Measurements from ENCODE around the gene MARVELD3.

Gene MARVELD3

GRCh38 chr16:71673582-71673973, 47.6 kb downstream of the MARVELD3 start:
- TF ChIP-seq NFIC (IDR thresholded peaks at IDR 0.05): no peak
- TF ChIP-seq EGR1 (IDR thresholded peaks at IDR 0.05): no peak
- no peak for TF ChIP-seq USF1 (IDR thresholded peaks at IDR 0.05)
- no peak for TF ChIP-seq ZBTB7A (IDR thresholded peaks at IDR 0.05; ENCODE audit: low read depth)
- TF ChIP-seq TCF12 (IDR thresholded peaks at IDR 0.05; ENCODE audit: low read depth): no peak
- TF ChIP-seq CREB1 (IDR thresholded peaks at IDR 0.05; ENCODE audit: low read depth): no peak
- no peak for TF ChIP-seq CEBPB (IDR thresholded peaks at IDR 0.05)
- TF ChIP-seq MAX (IDR thresholded peaks at IDR 0.05): no peak
- no peak for TF ChIP-seq RAD21 (IDR thresholded peaks at IDR 0.05; ENCODE audit: low read depth)
- no peak for TF ChIP-seq REST (IDR thresholded peaks at IDR 0.05; ENCODE audit: low read depth)
- TF ChIP-seq EP300 (IDR thresholded peaks at IDR 0.05; ENCODE audit: borderline replicate concordance): no peak
- TF ChIP-seq TAF1 (IDR thresholded peaks at IDR 0.05; ENCODE audit: low read depth): no peak
- no peak for TF ChIP-seq FOXM1 (IDR thresholded peaks at IDR 0.05; ENCODE audit: borderline replicate concordance, low read depth)
- TF ChIP-seq TEAD4 (IDR thresholded peaks at IDR 0.05): no peak
- no peak for TF ChIP-seq YY1 (IDR thresholded peaks at IDR 0.05; ENCODE audit: low read depth)

GRCh38 chr16:71674229-71674628, 48.2 kb downstream of the MARVELD3 start:
- TF ChIP-seq YY1 (IDR thresholded peaks at IDR 0.05; ENCODE audit: low read depth) (no peak), EGR1 (IDR thresholded peaks at IDR 0.05) (no peak), REST (IDR thresholded peaks at IDR 0.05; ENCODE audit: low read depth) (no peak), USF1 (IDR thresholded peaks at IDR 0.05) (no peak), TEAD4 (IDR thresholded peaks at IDR 0.05) (no peak), NFIC (IDR thresholded peaks at IDR 0.05) (no peak), RAD21 (IDR thresholded peaks at IDR 0.05; ENCODE audit: low read depth) (no peak), TAF1 (IDR thresholded peaks at IDR 0.05; ENCODE audit: low read depth) (no peak), MAX (IDR thresholded peaks at IDR 0.05) (no peak)

GRCh38 chr16:71675380-71675779, 49.4 kb downstream of the MARVELD3 start:
- TF ChIP-seq YY1 (IDR thresholded peaks at IDR 0.05; ENCODE audit: low read depth) (no peak), CEBPB (IDR thresholded peaks at IDR 0.05) (no peak), EP300 (IDR thresholded peaks at IDR 0.05; ENCODE audit: borderline replicate concordance) (no peak), TAF1 (IDR thresholded peaks at IDR 0.05; ENCODE audit: low read depth) (no peak), MAX (IDR thresholded peaks at IDR 0.05) (no peak), TCF12 (IDR thresholded peaks at IDR 0.05; ENCODE audit: low read depth) (no peak), RAD21 (IDR thresholded peaks at IDR 0.05; ENCODE audit: low read depth) (no peak), NFIC (IDR thresholded peaks at IDR 0.05) (no peak), USF1 (IDR thresholded peaks at IDR 0.05) (no peak), REST (IDR thresholded peaks at IDR 0.05; ENCODE audit: low read depth) (no peak), CREB1 (IDR thresholded peaks at IDR 0.05; ENCODE audit: low read depth) (no peak), ZBTB7A (IDR thresholded peaks at IDR 0.05; ENCODE audit: low read depth) (no peak), TEAD4 (IDR thresholded peaks at IDR 0.05) (no peak), EGR1 (IDR thresholded peaks at IDR 0.05) (no peak), FOXM1 (IDR thresholded peaks at IDR 0.05; ENCODE audit: borderline replicate concordance, low read depth) (no peak)

GRCh38 chr16:71676236-71676635, 50.3 kb downstream of the MARVELD3 start:
- no peak for TF ChIP-seq NFIC (IDR thresholded peaks at IDR 0.05)

All from Ishikawa (cell line).